Nephron progenitor cell (in vitro differentiated cells): Measurements from ENCODE around the gene KCNQ4.

ENCODE experiments used
- DNase-seq: peaks from one replicate; pipeline ENCODE4 v3.0.0; 2021
- H3K27ac Mint-ChIP-seq: 2 replicates; pipeline ENCODE4 v1.8.0; 2021; ENCODE audit warnings: mild to moderate bottlenecking, moderate library complexity, mixed read lengths
- H3K27me3 Mint-ChIP-seq: 2 replicates; pipeline ENCODE4 v1.8.0; 2021; ENCODE audit warnings: mild to moderate bottlenecking, low read depth, mixed read lengths; ENCODE audit not compliant: poor library complexity
- H3K36me3 Mint-ChIP-seq: 2 replicates; pipeline ENCODE4 v1.8.0; 2021; ENCODE audit warnings: low read depth, mixed read lengths
- H3K4me1 Mint-ChIP-seq: 2 replicates; pipeline ENCODE4 v1.8.0; 2021; ENCODE audit warnings: mixed read lengths
- H3K4me3 Mint-ChIP-seq: 2 replicates; pipeline ENCODE4 v1.8.0; 2021; ENCODE audit warnings: mild to moderate bottlenecking, moderate library complexity, mixed read lengths
- H3K9me3 Mint-ChIP-seq: 2 replicates; pipeline ENCODE4 v1.8.0; 2021; ENCODE audit warnings: mild to moderate bottlenecking, moderate library complexity, mixed read lengths
- TF ChIP-seq, protein P1 (sequence below): fragments of 200-600 bp; sonication (generic); IDR thresholded peaks from 2 replicates; pipeline ENCODE4 v1.5.0; 2021; ENCODE audit warnings: antibody characterized with exemption

KCNQ4 gene

DNA sequence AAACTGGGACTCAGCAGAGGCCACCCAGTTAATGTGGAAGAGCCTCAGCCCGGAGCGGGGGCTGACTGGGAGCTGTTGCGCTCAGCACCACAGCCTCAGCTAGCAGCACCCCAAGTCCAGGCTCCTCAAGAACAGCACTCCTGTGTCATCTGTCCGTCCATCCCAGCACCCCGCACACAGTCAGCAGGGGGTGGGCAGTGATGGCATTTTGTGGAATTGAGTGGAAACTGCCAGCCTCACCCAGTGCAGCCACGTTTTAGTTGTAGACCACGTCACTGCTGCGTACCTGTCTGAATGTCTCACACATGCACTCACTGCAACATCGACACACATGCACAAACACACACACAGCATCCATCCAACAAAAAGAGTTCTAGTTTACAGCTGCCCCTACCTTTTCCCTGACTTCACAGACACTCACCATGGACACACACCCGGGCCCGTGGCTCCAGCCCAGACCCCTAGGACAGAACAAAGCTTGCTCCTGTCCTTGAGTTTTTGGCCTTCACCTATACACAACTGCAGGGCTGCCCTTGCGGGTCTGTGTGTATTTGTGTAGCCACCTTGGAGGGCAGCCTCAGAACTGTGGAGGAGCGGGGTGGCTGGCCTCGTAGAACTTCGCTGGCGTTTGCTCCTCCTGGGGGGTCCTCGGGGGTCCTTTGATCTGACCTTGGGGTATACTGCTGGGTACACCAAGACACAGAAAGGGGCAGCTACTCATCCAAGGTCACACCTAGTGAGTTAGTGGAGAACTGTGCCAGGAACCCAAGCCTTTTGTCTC is 5.2 kb downstream of the KCNQ4 start:
- TF ChIP-seq, protein P1, sequence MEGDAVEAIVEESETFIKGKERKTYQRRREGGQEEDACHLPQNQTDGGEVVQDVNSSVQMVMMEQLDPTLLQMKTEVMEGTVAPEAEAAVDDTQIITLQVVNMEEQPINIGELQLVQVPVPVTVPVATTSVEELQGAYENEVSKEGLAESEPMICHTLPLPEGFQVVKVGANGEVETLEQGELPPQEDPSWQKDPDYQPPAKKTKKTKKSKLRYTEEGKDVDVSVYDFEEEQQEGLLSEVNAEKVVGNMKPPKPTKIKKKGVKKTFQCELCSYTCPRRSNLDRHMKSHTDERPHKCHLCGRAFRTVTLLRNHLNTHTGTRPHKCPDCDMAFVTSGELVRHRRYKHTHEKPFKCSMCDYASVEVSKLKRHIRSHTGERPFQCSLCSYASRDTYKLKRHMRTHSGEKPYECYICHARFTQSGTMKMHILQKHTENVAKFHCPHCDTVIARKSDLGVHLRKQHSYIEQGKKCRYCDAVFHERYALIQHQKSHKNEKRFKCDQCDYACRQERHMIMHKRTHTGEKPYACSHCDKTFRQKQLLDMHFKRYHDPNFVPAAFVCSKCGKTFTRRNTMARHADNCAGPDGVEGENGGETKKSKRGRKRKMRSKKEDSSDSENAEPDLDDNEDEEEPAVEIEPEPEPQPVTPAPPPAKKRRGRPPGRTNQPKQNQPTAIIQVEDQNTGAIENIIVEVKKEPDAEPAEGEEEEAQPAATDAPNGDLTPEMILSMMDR: no peak
- Mint-ChIP-seq H3K27me3 (peaks cover 21% of the 10 kb centered on the region), H3K4me3 (no peak overlapping the region), H3K9me3 (no peaks in the 10 kb centered on the region), H3K27ac (no peak overlapping the region), H3K36me3 (no peaks in the 10 kb centered on the region), H3K4me1 (peaks cover 92% of the 10 kb centered on the region)
- no peak for DNase-seq

DNA sequence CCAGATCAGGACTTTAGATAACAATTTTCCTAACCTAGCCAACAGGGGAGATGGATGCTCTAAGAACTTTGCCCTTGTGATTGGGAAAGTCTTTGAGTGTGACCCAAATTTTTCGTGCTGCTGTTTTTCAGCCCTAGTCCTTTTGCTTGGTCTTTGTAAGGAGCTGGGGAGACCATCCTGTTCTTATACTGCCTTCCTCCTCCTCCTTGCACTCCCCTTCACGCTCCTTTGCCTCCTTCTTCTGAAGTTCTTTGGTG is 5.7 kb downstream of the KCNQ4 start:
- Mint-ChIP-seq H3K4me1 (peaks cover 96% of the 10 kb centered on the region), H3K27ac (peak overlapping the region; percentile 81), H3K4me3 (peak overlapping the region; percentile 4), H3K36me3 (no peaks in the 10 kb centered on the region), H3K27me3 (peaks cover 20% of the 10 kb centered on the region), H3K9me3 (no peaks in the 10 kb centered on the region)
- no peak for DNase-seq
- TF ChIP-seq, protein P1: no peak

GRCh38 chr1:40789661-40790430 is 6.3 kb downstream of the KCNQ4 start:
- peaks cover 94% of the 10 kb centered on the region for H3K4me1 Mint-ChIP-seq
- H3K9me3 Mint-ChIP-seq: no peaks in the 10 kb centered on the region
- H3K27me3 Mint-ChIP-seq: peaks cover 19% of the 10 kb centered on the region
- peak overlapping the region; percentile 81 for H3K27ac Mint-ChIP-seq
- TF ChIP-seq, protein P1: no peak
- no peak for DNase-seq
- no peaks in the 10 kb centered on the region for H3K36me3 Mint-ChIP-seq
- H3K4me3 Mint-ChIP-seq: peak overlapping the region; percentile 4

- TF ChIP-seq, protein P1: no peak
- H3K4me1 Mint-ChIP-seq: peaks cover 89% of the 10 kb centered on the region
- H3K36me3 Mint-ChIP-seq: no peaks in the 10 kb centered on the region
- H3K27ac Mint-ChIP-seq: no peak overlapping the region
- peaks cover 12% of the 10 kb centered on the region for H3K27me3 Mint-ChIP-seq
- no peaks in the 10 kb centered on the region for H3K9me3 Mint-ChIP-seq
- no peak for DNase-seq
- no peak overlapping the region for H3K4me3 Mint-ChIP-seq
These were observed 8.4 kb downstream of the KCNQ4 start for GRCh38 chr1:40792036-40792435.

DNA sequence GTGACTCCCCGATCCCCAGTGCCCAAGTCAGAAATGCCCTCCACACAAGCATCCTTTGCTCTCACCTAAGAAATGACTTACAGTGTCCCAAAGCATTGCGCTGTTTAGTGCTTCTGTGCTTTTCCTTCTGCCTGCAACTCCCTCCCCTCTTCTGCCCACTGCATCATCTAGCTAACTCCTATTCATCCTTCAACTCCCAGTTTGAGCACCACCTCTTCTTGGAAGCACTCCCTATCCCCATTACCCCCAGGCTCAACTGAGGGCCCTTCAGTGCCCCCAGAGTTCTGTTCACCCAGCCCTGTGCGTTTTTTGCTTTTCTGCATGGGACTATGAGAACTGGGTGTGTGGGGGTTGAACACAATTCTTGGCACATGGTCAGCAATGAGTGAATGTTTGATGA is 10.0 kb downstream of the KCNQ4 start:
- DNase-seq: no peak

More for the DNA sequence above, 10.0 kb downstream of the KCNQ4 start:
- Mint-ChIP-seq H3K36me3 (no peaks in the 10 kb centered on the region), H3K4me1 (peaks cover 87% of the 10 kb centered on the region), H3K9me3 (no peaks in the 10 kb centered on the region), H3K27ac (peak overlapping the region; percentile 63), H3K27me3 (peaks cover 9% of the 10 kb centered on the region), H3K4me3 (peak overlapping the region; percentile 31)
- TF ChIP-seq, protein P1: no peak
